Left ventricle myocardium inferior (tissue), 1 donor: ENCODE data around the gene ERVW-1. TPM values are rescaled to one million over a fixed set of nuclear protein-coding genes. Genes with fewer than 3 reads are reported as not detected.

ENCODE experiments used
- DNase-seq: peaks from one replicate; pipeline ENCODE4 v3.0.0-alpha.2; 2020
- H3K27ac ChIP-seq: fragments of 200-600 bp; replicated peaks from 2 replicates; pipeline ENCODE4 v1.8.0; 2021
- H3K27me3 ChIP-seq: fragments of 200-600 bp; 2 replicates; pipeline ENCODE4 v1.8.0; 2021; ENCODE audit warnings: low read depth
- H3K36me3 ChIP-seq: fragments of 200-600 bp; 2 replicates; pipeline ENCODE4 v1.8.0; 2021
- H3K4me1 ChIP-seq: fragments of 200-600 bp; 2 replicates; pipeline ENCODE4 v1.8.0; 2021
- H3K4me3 ChIP-seq: fragments of 200-600 bp; 2 replicates; pipeline ENCODE4 v1.8.0; 2021; ENCODE audit warnings: mild to moderate bottlenecking, moderate library complexity
- H3K9me3 ChIP-seq: fragments of 200-600 bp; replicated peaks from 2 replicates; pipeline ENCODE4 v1.8.0; 2021
- CTCF ChIP-seq: fragments of 200-600 bp; IDR thresholded peaks from 2 replicates; pipeline ENCODE4 v1.8.0; 2021; ENCODE audit warnings: antibody characterized with exemption, mild to moderate bottlenecking, borderline replicate concordance
- intact Hi-C: fragments of 100-400 bp; cut with micrococcal nuclease; formaldehyde crosslinking; loops from one replicate; pipeline ENCODE4 v1.11.0; 2022
- total RNA-seq: library from RNA; stranded (reverse); fragmentation: NEBNext Ultra II Directional; extraction: Animal tissue kit (Norgen Biotek cat#: 25700); gene quantifications from one replicate; pipeline ENCODE4 v1.2.1, GENCODE V29; 2021
- donor health status: DM: no; HTN: yes; CAD: no; lungs with severe emphysema.

The ERVW-1 gene
- total RNA-seq, 1 donor from 2014 or later: not detected

- intact Hi-C loops: no loop called here
- Histone ChIP-seq H3K9me3 (no peaks in the 10 kb centered on the region), H3K4me3 (no peak overlapping the region), H3K36me3 (no peaks in the 10 kb centered on the region), H3K27me3 (peaks cover 25% of the 10 kb centered on the region), H3K27ac (no peak overlapping the region), H3K4me1 (peaks cover 14% of the 10 kb centered on the region)
- DNase-seq: no peak
- no peak for TF ChIP-seq CTCF
These were observed 50.6 kb downstream of the ERVW-1 start for GRCh38 chr7:92427193-92427592.

- H3K36me3 ChIP-seq: no peaks in the 10 kb centered on the region
- intact Hi-C loops: no loop called here
- peaks cover 25% of the 10 kb centered on the region for H3K27me3 ChIP-seq
- no peak for TF ChIP-seq CTCF
- no peak overlapping the region for H3K27ac ChIP-seq
- no peak overlapping the region for H3K4me3 ChIP-seq
- H3K9me3 ChIP-seq: no peaks in the 10 kb centered on the region
- H3K4me1 ChIP-seq: peaks cover 14% of the 10 kb centered on the region
- DNase-seq: no peak
These were observed 52.3 kb downstream of the ERVW-1 start for GRCh38 chr7:92425311-92425947.

- H3K36me3 ChIP-seq: no peaks in the 10 kb centered on the region
- H3K4me1 ChIP-seq: peaks cover 14% of the 10 kb centered on the region
- H3K9me3 ChIP-seq: no peaks in the 10 kb centered on the region
- DNase-seq: no peak
- H3K27ac ChIP-seq: peak overlapping the region; percentile 43
- peak overlapping the region; percentile 68 for H3K4me3 ChIP-seq
- H3K27me3 ChIP-seq: peaks cover 25% of the 10 kb centered on the region
- intact Hi-C loops: no loop called here
- TF ChIP-seq CTCF: no peak
These were observed 54.0 kb downstream of the ERVW-1 start for GRCh38 chr7:92423710-92424131.

GRCh38 chr7:92422926-92423325 is 54.8 kb downstream of the ERVW-1 start:
- Histone ChIP-seq H3K27ac (no peak overlapping the region), H3K36me3 (no peaks in the 10 kb centered on the region), H3K4me1 (peaks cover 14% of the 10 kb centered on the region), H3K27me3 (peaks cover 25% of the 10 kb centered on the region), H3K4me3 (no peak overlapping the region), H3K9me3 (no peaks in the 10 kb centered on the region)
- TF ChIP-seq CTCF: no peak
- no peak for DNase-seq
- intact Hi-C loops: no loop called here

GRCh38 chr7:92421676-92422435 is 55.9 kb downstream of the ERVW-1 start:
- no peak for TF ChIP-seq CTCF
- intact Hi-C loops: no loop called here
- no peak overlapping the region for H3K4me3 ChIP-seq

More at GRCh38 chr7:92421676-92422435, 55.9 kb downstream of the ERVW-1 start:
- Histone ChIP-seq H3K27ac (no peak overlapping the region), H3K36me3 (no peaks in the 10 kb centered on the region), H3K9me3 (no peaks in the 10 kb centered on the region), H3K4me1 (peaks cover 14% of the 10 kb centered on the region), H3K27me3 (peaks cover 19% of the 10 kb centered on the region)
- DNase-seq: no peak

Other genes starting within 250 kb of the ERVW-1 start
- gene KRIT1, start 232.0 kb downstream of the ERVW-1 start, total RNA-seq: 30.7 TPM
- gene ANKIB1, start 232.0 kb downstream of the ERVW-1 start, total RNA-seq: 49.9 TPM
- gene GATAD1, start 30.5 kb downstream of the ERVW-1 start, total RNA-seq: 15.4 TPM
- 13.8 TPM for gene PEX1, start 50.6 kb upstream of the ERVW-1 start, total RNA-seq
- 14.1 TPM for gene RBM48, start 50.8 kb upstream of the ERVW-1 start, total RNA-seq
- 13.6 TPM for gene FAM133B, start 112.4 kb upstream of the ERVW-1 start, total RNA-seq